ENCODE results near the gene DPP6. TPM values are rescaled to one million over a fixed set of nuclear protein-coding genes. Genes with fewer than 3 reads are reported as not detected.

Gene DPP6
- total RNA-seq, 1 donor from 2014 or later, result not detected

GRCh38 chr7:154310114-154310513 is 257.9 kb downstream of the DPP6 start:
- H3K4me3 Mint-ChIP-seq, result no peak overlapping the region
- no peaks in the 10 kb centered on the region for H3K27me3 Mint-ChIP-seq
- intact Hi-C loops (cut with micrococcal nuclease), result no loop called here
- no peak for TF ChIP-seq CTCF (IDR thresholded peaks at IDR 0.05)
- ChIA-PET CTCF (no interaction called here), POLR2A (no interaction called here)
- peaks cover 4% of the 10 kb centered on the region for H3K9me3 Mint-ChIP-seq
- DNase-seq (no peak), ATAC-seq (ENCODE audit: low read depth) (no peak)
- H3K36me3 Mint-ChIP-seq (ENCODE audit: low read depth), result no peaks in the 10 kb centered on the region
- H3K27ac Mint-ChIP-seq, result no peak overlapping the region
- H3K4me1 Mint-ChIP-seq, result no peaks in the 10 kb centered on the region

GRCh38 chr7:154324196-154324595 is 272.0 kb downstream of the DPP6 start:
- no peak overlapping the region for H3K27ac Mint-ChIP-seq
- H3K4me3 Mint-ChIP-seq, result no peak overlapping the region
- ATAC-seq (ENCODE audit: low read depth), result no peak
- ChIA-PET CTCF (no interaction called here), POLR2A (no interaction called here)
- H3K4me1 Mint-ChIP-seq, result no peaks in the 10 kb centered on the region
- DNase-seq, result no peak
- H3K9me3 Mint-ChIP-seq, result peaks cover 4% of the 10 kb centered on the region
- H3K27me3 Mint-ChIP-seq, result no peaks in the 10 kb centered on the region
- no peaks in the 10 kb centered on the region for H3K36me3 Mint-ChIP-seq (ENCODE audit: low read depth)
- no peak for TF ChIP-seq CTCF (IDR thresholded peaks at IDR 0.05)
- intact Hi-C loops (cut with micrococcal nuclease), result no loop called here

- ChIA-PET POLR2A (no interaction called here), CTCF (no interaction called here)
- Mint-ChIP-seq H3K9me3 (peaks cover 9% of the 10 kb centered on the region), H3K4me1 (no peaks in the 10 kb centered on the region), H3K36me3 (ENCODE audit: low read depth) (no peaks in the 10 kb centered on the region), H3K27ac (no peak overlapping the region), H3K4me3 (no peak overlapping the region), H3K27me3 (no peaks in the 10 kb centered on the region)
- no peak for ATAC-seq (ENCODE audit: low read depth)
- DNase-seq, result no peak
- TF ChIP-seq CTCF (IDR thresholded peaks at IDR 0.05), result no peak
- intact Hi-C loops (cut with micrococcal nuclease), result no loop called here
Measured at GRCh38 chr7:154326421-154326820, 274.2 kb downstream of the DPP6 start.

- H3K9me3 Mint-ChIP-seq, result peaks cover 11% of the 10 kb centered on the region
- CTCF ChIA-PET, result no interaction called here
- DNase-seq (no peak), ATAC-seq (ENCODE audit: low read depth) (no peak)
- no peak overlapping the region for H3K27ac Mint-ChIP-seq
- TF ChIP-seq CTCF (IDR thresholded peaks at IDR 0.05), result no peak
- POLR2A ChIA-PET, result no interaction called here
- intact Hi-C loops (cut with micrococcal nuclease), result no loop called here
- no peaks in the 10 kb centered on the region for H3K4me1 Mint-ChIP-seq
- no peak overlapping the region for H3K4me3 Mint-ChIP-seq
- H3K36me3 Mint-ChIP-seq (ENCODE audit: low read depth), result no peaks in the 10 kb centered on the region
- no peaks in the 10 kb centered on the region for H3K27me3 Mint-ChIP-seq
Measured at GRCh38 chr7:154330318-154330717, 278.1 kb downstream of the DPP6 start.

- intact Hi-C loops (cut with micrococcal nuclease), result no loop called here
- no peaks in the 10 kb centered on the region for H3K27me3 Mint-ChIP-seq
- peaks cover 9% of the 10 kb centered on the region for H3K9me3 Mint-ChIP-seq
- H3K4me1 Mint-ChIP-seq, result no peaks in the 10 kb centered on the region
- H3K36me3 Mint-ChIP-seq (ENCODE audit: low read depth), result no peaks in the 10 kb centered on the region
- no peak overlapping the region for H3K27ac Mint-ChIP-seq
- DNase-seq (no peak), ATAC-seq (ENCODE audit: low read depth) (no peak)
- TF ChIP-seq CTCF (IDR thresholded peaks at IDR 0.05), result no peak
- H3K4me3 Mint-ChIP-seq, result no peak overlapping the region
- CTCF ChIA-PET, result no interaction called here
- POLR2A ChIA-PET, result no interaction called here
Measured at GRCh38 chr7:154332811-154333580, 280.8 kb downstream of the DPP6 start.

All from activated B cell treated with CpG ODN at 0.5 μM for 24 hours (primary cell).